T-cell (primary cell): ENCODE data around the gene NPHS1. TPM values are rescaled to one million over a fixed set of nuclear protein-coding genes. Genes with fewer than 3 reads are reported as not detected.

Experiments used
- ATAC-seq, 4 experiments: fragments of 200-7000 bp in 3 of 4; fragments of 150-1000 bp in 1 of 4; cut with Tn5 transposase; replicated peaks in 1 of 4; 1 replicate in 3 of 4; 2 replicates in 1 of 4; pipeline ENCODE4 v1.10.0; 2021; ENCODE audit warnings: moderate library complexity in 3 of 4, mild to moderate bottlenecking in 2 of 4, moderate number of reproducible peaks in 1 of 4
- CTCF ChIA-PET, 2 donors: fragments of 300-600 bp; sonication (Branson Sonifier 250); formaldehyde crosslinking; loops; one replicate each; lab custom pipeline; 2022; ENCODE audit warnings: antibody characterized with exemption in 2 of 2; lab: Charles Lee
- POLR2A ChIA-PET, 2 donors: fragments of 300-600 bp; sonication (Branson Sonifier 250); formaldehyde crosslinking; loops; one replicate each; lab custom pipeline; 2022; ENCODE audit warnings: antibody characterized with exemption in 2 of 2; lab: Charles Lee
- DNase-seq, 35 experiments: peaks; one replicate each; pipeline versions ENCODE4 v3.0.0 to v3.0.0-alpha.2; 2013 to 2023
- H3K27ac ChIP-seq: one replicate; pipeline ENCODE4 v1.5.1; 2013; ENCODE audit warnings: low read length
- H3K27me3 ChIP-seq, 2 experiments: replicated peaks in 1 of 2; 1 replicate in 1 of 2; 2 replicates in 1 of 2; pipeline versions ENCODE4 v1.6.1 to v1.7.0; 2013; ENCODE audit warnings: low read length in 1 of 2, mixed read lengths in 1 of 2; ENCODE audit not compliant: control insufficient read depth in 2 of 2, insufficient read depth in 2 of 2; ENCODE audit errors: extremely low read depth in 1 of 2
- H3K36me3 ChIP-seq, 2 donors: 1 replicate in 1 of 2; 2 replicates in 1 of 2; pipeline versions ENCODE4 v1.6.1 to v1.7.0; 2013; ENCODE audit warnings: low read length in 1 of 2; ENCODE audit not compliant: control insufficient read depth in 2 of 2, insufficient read depth in 1 of 2; ENCODE audit errors: extremely low read depth in 1 of 2
- H3K4me1 ChIP-seq, 2 experiments: 1 replicate in 1 of 2; 2 replicates in 1 of 2; pipeline versions ENCODE4 v1.6.1 to v1.7.0; 2013; ENCODE audit warnings: low read length in 2 of 2, mixed read lengths in 1 of 2; ENCODE audit not compliant: insufficient read depth in 2 of 2, control insufficient read depth in 1 of 2; ENCODE audit errors: extremely low read depth in 1 of 2
- H3K4me3 ChIP-seq, 2 donors: 1 replicate in 1 of 2; 2 replicates in 1 of 2; pipeline versions ENCODE4 v1.5.1 to v1.7.0; 2013; ENCODE audit warnings: mild to moderate bottlenecking in 2 of 2, low read length in 1 of 2, moderate library complexity in 1 of 2; ENCODE audit not compliant: control insufficient read depth in 1 of 2; ENCODE audit errors: extremely low read depth in 1 of 2
- H3K9me3 ChIP-seq: 2 replicates; pipeline ENCODE4 v1.7.0; 2013
- H3K27ac Mint-ChIP-seq, 2 donors: one replicate each; pipeline ENCODE4 v1.8.0; 2020 to 2021; ENCODE audit warnings: mild to moderate bottlenecking in 2 of 2, mixed read lengths in 2 of 2
- H3K27me3 Mint-ChIP-seq, 2 donors: one replicate each; pipeline ENCODE4 v1.8.0; 2021 to 2022; ENCODE audit warnings: mixed read lengths in 2 of 2
- H3K36me3 Mint-ChIP-seq: one replicate; pipeline ENCODE4 v1.8.0; 2021; ENCODE audit warnings: mixed read lengths
- H3K4me1 Mint-ChIP-seq, 3 donors: one replicate each; pipeline ENCODE4 v1.8.0; 2020 to 2022; ENCODE audit warnings: mixed read lengths in 3 of 3, mild to moderate bottlenecking in 1 of 3
- H3K4me3 Mint-ChIP-seq, 3 donors: one replicate each; pipeline ENCODE4 v1.8.0; 2020 to 2022; ENCODE audit warnings: mild to moderate bottlenecking in 3 of 3, mixed read lengths in 3 of 3, moderate library complexity in 3 of 3
- H3K9me3 Mint-ChIP-seq, 3 donors: one replicate each; pipeline ENCODE4 v1.8.0; 2020 to 2022; ENCODE audit warnings: mixed read lengths in 3 of 3
- WGBS: methylation state at CpG from one replicate; pipeline ENCODE4 v1.1.5; 2013; ENCODE audit warnings: missing lambda C conversion rate; ENCODE audit not compliant: insufficient coverage; 5-methylcytosine and 5-hydroxymethylcytosine counted together
- total RNA-seq, 35 experiments: library from RNA in 6 of 35; stranded (reverse) in 6 of 35; fragments of 120-200 nt in 1 of 35; gene quantifications; one replicate each; pipeline versions ENCODE4 v1.2.1 to v1.2.4 and lab custom pipeline; 2013 to 2026

The NPHS1 gene
- total RNA-seq, 5 donors from 2014 or later (not counting 1 experiment from before 2014, with no cell fraction given) = 0.06 to 0.33 TPM; not detected in 3

DNA sequence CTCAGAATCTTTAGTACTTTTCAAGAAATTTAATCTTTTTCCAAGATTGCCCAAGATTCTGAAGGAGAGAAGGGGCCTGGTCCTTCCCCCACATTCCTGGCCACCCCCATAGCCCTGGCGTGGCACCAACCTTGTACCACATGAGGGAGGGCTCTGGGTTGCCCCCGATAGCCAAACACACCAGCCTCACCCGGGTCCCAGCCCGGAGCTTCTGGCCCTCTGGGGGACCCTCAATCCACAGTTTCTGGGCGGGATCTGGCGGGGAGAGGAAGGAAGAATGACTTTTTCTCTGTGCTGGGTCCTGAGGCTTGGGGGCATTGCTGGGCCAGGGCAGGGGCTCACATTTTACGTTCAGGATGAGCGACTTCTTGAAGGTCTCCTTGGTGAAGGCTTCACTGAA, 4.4 kb downstream of the NPHS1 start:
- 79% methylated on average over 2 of the region's 8 CpGs for WGBS
- Mint-ChIP-seq H3K27me3 (peaks cover 54 to 77% of the 10 kb centered on the region in 2 donors), H3K4me1 (peaks cover 22 to 27% (median 25%) of the 10 kb centered on the region in 3 donors), H3K9me3 (peaks cover 0 to 1% (median 0%) of the 10 kb centered on the region in 3 donors), H3K36me3 (no peaks in the 10 kb centered on the region), H3K27ac (no peak overlapping the region), H3K4me3 (no peak overlapping the region)
- Histone ChIP-seq H3K4me1 (peaks cover 0 to 31% of the 10 kb centered on the region in 2 experiments), H3K4me3 (no peak overlapping the region), H3K27me3 (peaks cover 22 to 88% of the 10 kb centered on the region in 2 experiments), H3K27ac (no peak overlapping the region), H3K9me3 (no peaks in the 10 kb centered on the region), H3K36me3 (no peaks in the 10 kb centered on the region)
- CTCF ChIA-PET = no interaction called here
- DNase-seq = no peak
- no peak for ATAC-seq
- POLR2A ChIA-PET = no interaction called here

- peaks cover 0 to 25% of the 10 kb centered on the region in 2 experiments for H3K4me1 ChIP-seq
- CTCF ChIA-PET = no interaction called here
Measured at GRCh38 chr19:35846038-35846668, 6.2 kb downstream of the NPHS1 start.

GRCh38 chr19:35845215-35846037, 6.9 kb downstream of the NPHS1 start:
- Histone ChIP-seq H3K4me3 (peak overlapping the region in 1 of 2 donors; percentile 38), H3K9me3 (no peaks in the 10 kb centered on the region), H3K36me3 (no peaks in the 10 kb centered on the region), H3K4me1 (peaks cover 0 to 21% of the 10 kb centered on the region in 2 experiments), H3K27ac (no peak overlapping the region), H3K27me3 (peaks cover 22 to 79% of the 10 kb centered on the region in 2 experiments)
- ChIA-PET CTCF (no interaction called here), POLR2A (no interaction called here)
- peaks cover 20 to 25% (median 22%) of the 10 kb centered on the region in 3 donors for H3K4me1 Mint-ChIP-seq
- H3K4me3 Mint-ChIP-seq = peak overlapping the region; percentile 56 to 82 (median 59)
- 10% methylated on average over 56 of the region's 63 CpGs for WGBS
- peaks cover 0 to 5% (median 0%) of the 10 kb centered on the region in 3 donors for H3K9me3 Mint-ChIP-seq
- ATAC-seq (peak; percentile 31 to 54 (median 41)), DNase-seq (no peak)
- no peaks in the 10 kb centered on the region for H3K36me3 Mint-ChIP-seq
- peaks cover 46 to 72% of the 10 kb centered on the region in 2 donors for H3K27me3 Mint-ChIP-seq
- no peak overlapping the region for H3K27ac Mint-ChIP-seq

More at GRCh38 chr19:35846038-35846668, 6.2 kb downstream of the NPHS1 start:
- ATAC-seq (peak; percentile 24 to 43 (median 28)), DNase-seq (no peak)
- Histone ChIP-seq H3K27ac (no peak overlapping the region), H3K27me3 (peaks cover 23 to 86% of the 10 kb centered on the region in 2 experiments), H3K36me3 (no peaks in the 10 kb centered on the region), H3K4me3 (peak overlapping the region in 1 of 2 donors; percentile 1), H3K9me3 (no peaks in the 10 kb centered on the region)
- no peaks in the 10 kb centered on the region for H3K36me3 Mint-ChIP-seq
- H3K9me3 Mint-ChIP-seq = peaks cover 0 to 5% (median 0%) of the 10 kb centered on the region in 3 donors
- POLR2A ChIA-PET = no interaction called here
- H3K4me3 Mint-ChIP-seq = peak overlapping the region; percentile 46 to 64 (median 47)
- H3K4me1 Mint-ChIP-seq = peaks cover 22 to 27% (median 25%) of the 10 kb centered on the region in 3 donors
- H3K27me3 Mint-ChIP-seq = peaks cover 53 to 79% of the 10 kb centered on the region in 2 donors
- H3K27ac Mint-ChIP-seq = peak overlapping the region in 1 of 2 donors; percentile 4
- WGBS = 6% methylated on average over 24 of the region's 26 CpGs

- no peak overlapping the region for H3K27ac ChIP-seq
- DNase-seq = no peak
- no peaks in the 10 kb centered on the region for H3K9me3 ChIP-seq
Measured at GRCh38 chr19:35844482-35845214, 7.7 kb downstream of the NPHS1 start.

GRCh38 chr19:35843676-35844481, 8.4 kb downstream of the NPHS1 start:
- Histone ChIP-seq H3K4me3 (no peak overlapping the region), H3K27ac (no peak overlapping the region), H3K4me1 (peaks cover 0 to 21% of the 10 kb centered on the region in 2 experiments), H3K9me3 (no peaks in the 10 kb centered on the region), H3K27me3 (peaks cover 20 to 65% of the 10 kb centered on the region in 2 experiments), H3K36me3 (no peaks in the 10 kb centered on the region)
- Mint-ChIP-seq H3K4me3 (peak overlapping the region in 1 of 3 donors; percentile 82), H3K9me3 (peaks cover 0 to 5% (median 3%) of the 10 kb centered on the region in 3 donors), H3K4me1 (peaks cover 20 to 25% (median 22%) of the 10 kb centered on the region in 3 donors), H3K36me3 (no peaks in the 10 kb centered on the region), H3K27me3 (peaks cover 46 to 70% of the 10 kb centered on the region in 2 donors), H3K27ac (no peak overlapping the region)
- no peak for DNase-seq
- WGBS = 12% methylated on average over 34 of the region's 42 CpGs
- ATAC-seq = no peak
- CTCF ChIA-PET = no interaction called here
- POLR2A ChIA-PET = no interaction called here

More at GRCh38 chr19:35844482-35845214, 7.7 kb downstream of the NPHS1 start:
- H3K4me3 Mint-ChIP-seq = peak overlapping the region; percentile 56 to 82 (median 59)
- ATAC-seq = no peak
- H3K4me1 Mint-ChIP-seq = peaks cover 20 to 25% (median 22%) of the 10 kb centered on the region in 3 donors
- ChIA-PET CTCF (no interaction called here), POLR2A (no interaction called here)
- Histone ChIP-seq H3K36me3 (no peaks in the 10 kb centered on the region), H3K27me3 (peaks cover 20 to 73% of the 10 kb centered on the region in 2 experiments), H3K4me3 (no peak overlapping the region), H3K4me1 (peaks cover 0 to 21% of the 10 kb centered on the region in 2 experiments)
- H3K27me3 Mint-ChIP-seq = peaks cover 46 to 71% of the 10 kb centered on the region in 2 donors
- WGBS = 70% methylated on average over 12 of the region's 16 CpGs
- H3K27ac Mint-ChIP-seq = peak overlapping the region in 1 of 2 donors; percentile 15
- no peaks in the 10 kb centered on the region for H3K36me3 Mint-ChIP-seq
- peaks cover 0 to 5% (median 0%) of the 10 kb centered on the region in 3 donors for H3K9me3 Mint-ChIP-seq
